Natural killer cell treated with Interleukin-12 subunit alpha and Interleukin-12 subunit beta and Interleukin-15 and Interleukin-18, amount 100 ng/mL, for 72 hours (primary cell): Measurements from ENCODE around the gene MYBPC2. TPM values are rescaled to one million over a fixed set of nuclear protein-coding genes. Genes with fewer than 3 reads are reported as not detected.

Experiments
- ATAC-seq, 2 donors: fragments of 150-1000 bp; cut with Tn5 transposase in 1 of 2; sonication (Bioruptor Pico), chemical (Tn5 transposase) in 1 of 2; 2 replicates each; pipeline ENCODE4 v1.10.0; 2021
- DNase-seq: peaks from one replicate; pipeline ENCODE4 v3.0.0; 2022; ENCODE audit warnings: low spot score
- H3K27ac Mint-ChIP-seq, 2 donors: 1 replicate in 1 of 2; 2 replicates in 1 of 2; pipeline ENCODE4 v1.8.0; 2022; ENCODE audit warnings: mixed read lengths in 2 of 2, mild to moderate bottlenecking in 1 of 2, moderate library complexity in 1 of 2
- H3K27me3 Mint-ChIP-seq, 2 donors: 1 replicate in 1 of 2; 2 replicates in 1 of 2; pipeline ENCODE4 v1.8.0; 2022; ENCODE audit warnings: mixed read lengths in 2 of 2
- H3K36me3 Mint-ChIP-seq: one replicate; pipeline ENCODE4 v1.8.0; 2022; ENCODE audit warnings: mixed read lengths
- H3K4me1 Mint-ChIP-seq, 2 donors: 1 replicate in 1 of 2; 2 replicates in 1 of 2; pipeline ENCODE4 v1.8.0; 2022; ENCODE audit warnings: low read depth in 2 of 2, mixed read lengths in 2 of 2, mild to moderate bottlenecking in 1 of 2
- H3K4me3 Mint-ChIP-seq: one replicate; pipeline ENCODE4 v1.8.0; 2022; ENCODE audit warnings: mixed read lengths
- H3K9me3 Mint-ChIP-seq: 2 replicates; pipeline ENCODE4 v1.8.0; 2022; ENCODE audit warnings: mixed read lengths
- total RNA-seq, 2 donors: library from RNA; stranded (reverse); gene quantifications; one replicate each; pipeline ENCODE4 v1.2.3, GENCODE V29; 2022

The MYBPC2 gene
- total RNA-seq, 2 donors from 2014 or later, result 0.50 TPM; not detected in 1

DNA sequence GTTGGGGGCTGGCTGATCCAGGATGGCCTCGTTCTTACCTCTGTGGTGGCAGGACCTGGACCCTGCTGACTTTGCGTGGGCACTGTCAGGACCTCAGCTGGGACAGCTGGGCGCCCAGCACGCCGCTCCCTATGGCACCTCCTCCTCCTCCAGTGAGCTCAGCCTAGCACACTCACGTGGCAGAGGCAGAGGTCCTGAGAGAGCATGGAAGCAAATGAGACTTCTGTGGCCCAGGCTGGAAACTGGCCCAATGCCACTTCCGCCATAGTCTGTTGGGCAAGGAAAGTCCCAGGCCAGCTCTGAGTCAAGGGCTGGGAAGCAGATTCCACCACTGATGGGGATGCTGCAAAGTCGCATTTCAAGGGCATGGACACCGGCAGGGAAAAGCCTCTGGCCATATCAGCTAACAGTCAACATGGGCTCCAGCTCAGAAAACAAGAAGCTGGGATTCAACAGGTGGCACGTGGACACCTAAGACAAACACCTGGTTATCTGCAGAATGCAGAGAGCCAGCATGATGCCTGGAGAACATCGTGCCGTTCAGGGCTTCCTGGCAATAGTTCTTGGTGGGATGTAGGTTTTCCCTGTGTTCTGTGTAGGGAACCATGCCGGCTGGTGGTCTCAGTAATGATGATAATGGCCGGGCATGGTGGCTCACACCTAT is 16.7 kb downstream of the MYBPC2 start:
- ATAC-seq, result peak in 1 of 2 donors; percentile 22
- Mint-ChIP-seq H3K27me3 (peaks cover 3 to 12% of the 10 kb centered on the region in 2 donors), H3K4me3 (no peak overlapping the region), H3K4me1 (no peaks in the 10 kb centered on the region), H3K27ac (no peak overlapping the region), H3K9me3 (no peaks in the 10 kb centered on the region), H3K36me3 (no peaks in the 10 kb centered on the region)
- no peak for DNase-seq

DNA sequence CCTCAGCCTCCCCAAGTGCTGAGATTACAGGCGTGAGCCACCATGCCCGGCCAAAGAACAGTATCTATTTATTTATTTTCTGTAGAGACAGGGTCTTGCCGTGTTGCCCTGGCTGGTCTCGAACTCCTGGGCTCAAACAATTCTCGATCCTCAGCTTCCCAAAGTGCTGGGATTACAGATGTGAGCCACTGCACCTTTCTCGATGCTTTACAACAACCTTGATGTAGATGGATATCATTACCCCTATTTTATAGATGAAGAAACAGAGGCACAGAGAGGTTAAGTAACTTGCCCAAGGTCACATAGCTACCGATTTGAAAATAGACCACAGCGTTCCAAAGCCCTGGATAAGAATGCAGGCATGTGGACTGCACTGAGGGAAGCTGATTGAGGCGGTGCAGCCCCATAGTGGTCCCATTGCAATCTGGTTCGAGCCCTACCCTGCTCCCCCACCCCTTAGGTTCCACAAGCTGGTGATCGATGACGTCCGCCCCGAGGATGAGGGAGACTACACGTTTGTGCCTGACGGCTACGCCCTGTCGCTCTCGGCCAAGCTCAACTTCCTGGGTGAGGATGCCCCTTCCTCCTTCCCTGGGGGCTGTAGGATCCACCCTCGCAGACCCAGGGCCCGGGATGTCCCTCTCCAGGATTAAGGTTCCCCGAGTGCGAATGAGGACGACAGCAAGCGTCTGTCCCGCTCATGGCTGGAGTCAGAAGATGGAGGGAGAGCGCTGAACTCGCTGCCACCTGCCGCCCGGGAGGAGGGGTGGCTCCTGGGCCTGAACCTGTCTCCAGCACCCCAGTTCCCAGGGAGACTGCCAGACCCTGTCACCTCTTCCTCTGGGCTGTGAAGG is 17.9 kb downstream of the MYBPC2 start:
- ATAC-seq (no peak), DNase-seq (no peak)
- H3K9me3 Mint-ChIP-seq, result no peaks in the 10 kb centered on the region
- H3K4me1 Mint-ChIP-seq, result no peaks in the 10 kb centered on the region
- H3K4me3 Mint-ChIP-seq, result no peak overlapping the region
- H3K27me3 Mint-ChIP-seq, result peaks cover 8 to 12% of the 10 kb centered on the region in 2 donors
- H3K27ac Mint-ChIP-seq, result no peak overlapping the region
- H3K36me3 Mint-ChIP-seq, result no peaks in the 10 kb centered on the region

DNA sequence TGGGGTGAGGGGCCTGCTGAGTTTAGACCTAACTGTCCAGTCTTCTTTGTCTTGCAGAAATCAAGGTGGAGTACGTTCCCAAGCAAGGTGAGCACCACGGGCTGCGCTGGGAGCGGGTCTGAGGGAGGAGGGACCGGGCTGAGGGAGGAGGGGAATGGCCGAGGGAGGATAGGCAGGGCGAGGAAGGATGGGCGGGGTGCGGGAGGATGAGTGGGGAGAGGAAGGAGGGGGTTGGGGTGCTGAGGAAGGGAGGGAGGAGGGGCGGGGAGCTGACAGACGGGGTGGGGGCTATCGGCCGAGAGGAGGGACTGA is 18.5 kb downstream of the MYBPC2 start:
- Mint-ChIP-seq H3K4me3 (no peak overlapping the region), H3K4me1 (peaks cover 0 to 3% of the 10 kb centered on the region in 2 donors), H3K27me3 (peaks cover 13 to 18% of the 10 kb centered on the region in 2 donors), H3K36me3 (no peaks in the 10 kb centered on the region), H3K27ac (no peak overlapping the region), H3K9me3 (no peaks in the 10 kb centered on the region)
- DNase-seq (no peak), ATAC-seq (peak in 1 of 2 donors; percentile 11)

DNA sequence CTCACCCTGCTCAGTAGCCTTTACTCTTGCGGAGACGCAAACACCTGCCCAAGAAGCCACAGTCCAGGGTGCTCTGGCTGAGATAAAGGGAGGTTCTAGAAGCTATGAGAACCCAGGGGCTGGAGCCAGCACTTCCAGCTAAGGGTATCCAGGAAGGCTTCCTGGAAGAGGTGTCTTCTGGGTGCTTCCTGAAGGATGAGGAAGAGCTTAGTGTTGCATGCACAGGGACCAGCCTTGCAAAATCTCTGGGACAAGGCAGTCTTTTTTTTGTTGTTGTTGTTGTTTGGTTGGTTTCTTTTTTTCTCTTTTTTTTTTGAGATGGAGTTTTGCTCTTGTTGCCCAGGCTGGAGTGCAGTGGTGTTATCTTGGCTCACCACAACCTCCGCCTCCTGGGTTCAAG is 20.6 kb downstream of the MYBPC2 start:
- Mint-ChIP-seq H3K27me3 (peaks cover 20 to 24% of the 10 kb centered on the region in 2 donors), H3K4me1 (peaks cover 0 to 4% of the 10 kb centered on the region in 2 donors), H3K36me3 (no peaks in the 10 kb centered on the region), H3K4me3 (no peak overlapping the region), H3K9me3 (no peaks in the 10 kb centered on the region), H3K27ac (no peak overlapping the region)
- no peak for DNase-seq
- ATAC-seq, result no peak

DNA sequence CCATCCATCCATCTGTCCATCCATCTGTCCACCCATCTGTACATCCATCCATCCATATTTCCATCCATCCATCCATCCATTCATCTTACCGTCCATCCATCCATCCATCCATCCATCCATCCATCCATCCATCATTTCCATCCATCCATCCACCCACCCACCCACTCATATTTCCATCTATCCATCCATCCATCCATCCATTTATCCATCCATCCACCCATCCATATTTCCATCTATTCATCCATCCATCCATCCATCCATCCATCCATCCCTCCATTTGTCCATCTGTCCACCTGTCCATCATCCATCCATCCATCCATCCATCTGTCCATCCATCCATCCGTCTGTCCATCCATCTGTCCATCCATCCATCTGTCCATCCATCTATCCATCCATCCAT is 23.3 kb downstream of the MYBPC2 start:
- Mint-ChIP-seq H3K4me1 (peaks cover 0 to 4% of the 10 kb centered on the region in 2 donors), H3K27me3 (peaks cover 20 to 24% of the 10 kb centered on the region in 2 donors), H3K27ac (no peak overlapping the region), H3K36me3 (no peaks in the 10 kb centered on the region), H3K4me3 (no peak overlapping the region), H3K9me3 (no peaks in the 10 kb centered on the region)
- ATAC-seq (no peak), DNase-seq (no peak)

DNA sequence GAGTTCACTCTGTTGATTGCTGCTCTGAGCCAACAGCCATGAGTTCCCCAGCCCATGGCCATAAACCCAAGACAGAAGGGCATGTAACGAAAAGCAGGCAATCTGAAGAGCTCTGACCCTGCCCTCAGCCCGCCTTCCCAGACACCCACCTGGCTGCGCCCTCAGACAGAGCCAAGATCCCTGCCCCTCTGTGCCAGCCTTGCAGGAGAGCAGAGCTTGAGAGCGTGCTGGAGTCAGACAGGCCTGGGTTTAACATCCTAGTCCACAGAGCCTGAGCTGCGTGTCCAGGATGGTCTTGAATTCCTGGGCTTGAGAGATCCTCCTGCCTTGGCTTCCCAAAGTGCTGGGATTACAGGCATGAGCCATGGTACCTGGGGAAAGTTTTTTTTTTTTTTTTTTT is 24.6 kb downstream of the MYBPC2 start:
- Mint-ChIP-seq H3K4me3 (no peak overlapping the region), H3K9me3 (no peaks in the 10 kb centered on the region), H3K27me3 (peaks cover 23 to 24% of the 10 kb centered on the region in 2 donors), H3K36me3 (no peaks in the 10 kb centered on the region), H3K4me1 (peaks cover 3 to 4% of the 10 kb centered on the region in 2 donors), H3K27ac (no peak overlapping the region)
- no peak for ATAC-seq
- DNase-seq, result no peak

DNA sequence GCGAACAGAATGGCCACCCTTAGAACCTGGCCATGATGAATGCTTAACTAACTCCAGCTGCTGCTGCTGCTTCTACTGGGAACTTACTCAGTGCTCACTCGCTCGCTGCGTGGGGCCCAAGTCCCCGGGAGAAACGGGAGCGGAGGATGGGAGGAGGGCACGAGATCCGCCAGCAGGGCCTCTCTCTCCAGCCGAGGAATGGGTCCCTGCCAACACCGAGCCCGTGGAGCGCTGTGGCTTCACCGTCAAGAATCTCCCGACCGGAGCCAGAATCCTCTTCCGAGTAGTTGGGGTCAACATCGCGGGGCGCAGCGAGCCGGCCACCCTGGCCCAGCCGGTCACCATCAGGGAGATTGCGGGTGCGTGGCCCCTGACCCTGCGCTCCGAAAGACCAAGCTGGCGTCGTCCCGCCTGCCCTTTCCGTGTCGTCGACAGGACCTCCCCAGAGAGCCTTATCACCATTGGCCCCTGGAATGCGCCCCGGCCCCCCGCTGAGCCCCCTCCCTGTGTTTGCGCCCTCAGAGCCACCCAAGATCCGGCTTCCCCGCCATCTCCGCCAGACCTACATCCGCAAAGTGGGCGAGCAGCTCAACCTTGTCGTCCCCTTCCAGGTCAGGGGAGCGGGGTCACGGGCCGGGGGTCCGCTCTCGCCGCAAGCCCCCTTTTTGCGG is 25.8 kb downstream of the MYBPC2 start:
- ATAC-seq, result no peak
- no peak for DNase-seq
- no peaks in the 10 kb centered on the region for H3K36me3 Mint-ChIP-seq
- H3K4me3 Mint-ChIP-seq, result no peak overlapping the region
- no peaks in the 10 kb centered on the region for H3K9me3 Mint-ChIP-seq
- H3K27me3 Mint-ChIP-seq, result peaks cover 23 to 24% of the 10 kb centered on the region in 2 donors
- H3K4me1 Mint-ChIP-seq, result peaks cover 3 to 4% of the 10 kb centered on the region in 2 donors
- no peak overlapping the region for H3K27ac Mint-ChIP-seq

DNA sequence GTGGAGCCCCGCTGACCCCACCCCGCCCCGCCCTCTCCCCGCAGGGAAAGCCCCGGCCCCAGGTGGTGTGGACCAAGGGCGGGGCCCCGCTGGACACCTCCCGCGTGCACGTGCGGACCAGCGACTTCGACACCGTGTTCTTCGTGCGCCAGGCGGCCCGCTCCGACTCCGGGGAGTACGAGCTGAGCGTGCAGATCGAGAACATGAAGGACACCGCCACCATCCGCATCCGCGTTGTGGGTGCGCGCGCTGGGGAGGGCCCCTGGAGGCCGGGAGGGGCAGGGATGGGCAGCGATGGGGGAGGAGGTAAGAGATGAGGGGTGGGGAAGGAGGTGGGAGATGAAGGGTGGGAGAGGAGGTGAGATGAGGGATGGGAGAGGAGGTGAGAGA is 26.4 kb downstream of the MYBPC2 start:
- no peaks in the 10 kb centered on the region for H3K9me3 Mint-ChIP-seq
- peaks cover 23 to 24% of the 10 kb centered on the region in 2 donors for H3K27me3 Mint-ChIP-seq
- peaks cover 3 to 4% of the 10 kb centered on the region in 2 donors for H3K4me1 Mint-ChIP-seq

DNA sequence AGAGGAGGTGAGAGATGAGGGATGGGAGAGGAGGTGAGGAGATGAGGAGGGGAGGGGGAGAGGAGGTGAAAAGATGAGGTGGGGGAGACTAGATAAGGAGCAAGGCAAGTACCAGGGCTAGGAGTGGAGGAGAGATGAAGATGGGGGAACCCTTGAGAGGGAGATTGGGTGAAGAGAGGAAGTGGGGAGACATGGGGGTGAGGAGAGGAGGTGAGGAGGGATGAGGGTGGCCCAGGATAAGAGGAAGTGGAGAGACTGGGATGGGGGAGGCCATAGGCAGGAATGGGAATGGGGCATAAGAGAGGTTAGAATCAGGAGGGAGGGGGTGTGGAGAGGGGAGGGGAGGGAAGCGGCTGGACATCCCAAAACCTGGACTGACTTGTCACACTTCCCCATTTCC is 26.9 kb downstream of the MYBPC2 start:
- peaks cover 23 to 24% of the 10 kb centered on the region in 2 donors for H3K27me3 Mint-ChIP-seq
- H3K9me3 Mint-ChIP-seq, result no peaks in the 10 kb centered on the region
- peaks cover 3 to 4% of the 10 kb centered on the region in 2 donors for H3K4me1 Mint-ChIP-seq
- ATAC-seq, result no peak
- no peaks in the 10 kb centered on the region for H3K36me3 Mint-ChIP-seq
- DNase-seq, result no peak
- H3K27ac Mint-ChIP-seq, result no peak overlapping the region
- no peak overlapping the region for H3K4me3 Mint-ChIP-seq

More for the DNA sequence above, 26.4 kb downstream of the MYBPC2 start:
- Mint-ChIP-seq H3K27ac (no peak overlapping the region), H3K4me3 (no peak overlapping the region), H3K36me3 (no peaks in the 10 kb centered on the region)
- DNase-seq (no peak), ATAC-seq (no peak)

DNA sequence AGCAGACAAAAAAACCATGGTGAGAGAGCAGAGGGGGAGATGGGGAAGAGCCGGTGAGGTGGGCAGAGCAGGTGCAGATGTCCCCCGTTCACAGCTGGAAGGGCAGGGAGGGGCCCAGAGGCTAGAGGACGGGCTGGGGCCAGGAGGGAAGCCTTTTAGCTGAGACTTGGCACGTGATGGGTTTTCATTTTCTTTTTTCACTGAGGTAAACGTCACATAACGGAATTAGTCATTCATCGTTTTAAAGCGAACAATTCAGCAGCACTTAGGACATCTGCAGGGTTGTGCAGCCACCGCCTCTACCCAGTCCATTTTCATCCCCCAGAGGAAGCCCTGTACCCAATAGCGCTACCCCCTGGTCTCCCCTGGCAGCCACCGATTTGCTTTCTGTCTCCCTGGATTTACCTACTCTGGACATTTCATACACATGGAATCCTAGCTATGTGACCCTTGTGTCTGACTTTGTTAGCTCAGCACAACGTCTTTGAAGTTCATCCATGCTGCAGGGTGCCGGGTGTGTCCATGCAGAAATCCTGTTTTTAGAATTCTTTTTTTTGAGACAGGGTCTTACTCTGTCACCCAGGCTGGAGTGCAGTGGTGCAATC is 27.6 kb downstream of the MYBPC2 start:
- Mint-ChIP-seq H3K9me3 (no peaks in the 10 kb centered on the region), H3K4me1 (peaks cover 3 to 4% of the 10 kb centered on the region in 2 donors), H3K36me3 (no peaks in the 10 kb centered on the region), H3K27me3 (peaks cover 19 to 25% of the 10 kb centered on the region in 2 donors), H3K27ac (no peak overlapping the region), H3K4me3 (peak overlapping the region; percentile 25)
- ATAC-seq (peak in 1 of 2 donors; percentile 55), DNase-seq (no peak)

DNA sequence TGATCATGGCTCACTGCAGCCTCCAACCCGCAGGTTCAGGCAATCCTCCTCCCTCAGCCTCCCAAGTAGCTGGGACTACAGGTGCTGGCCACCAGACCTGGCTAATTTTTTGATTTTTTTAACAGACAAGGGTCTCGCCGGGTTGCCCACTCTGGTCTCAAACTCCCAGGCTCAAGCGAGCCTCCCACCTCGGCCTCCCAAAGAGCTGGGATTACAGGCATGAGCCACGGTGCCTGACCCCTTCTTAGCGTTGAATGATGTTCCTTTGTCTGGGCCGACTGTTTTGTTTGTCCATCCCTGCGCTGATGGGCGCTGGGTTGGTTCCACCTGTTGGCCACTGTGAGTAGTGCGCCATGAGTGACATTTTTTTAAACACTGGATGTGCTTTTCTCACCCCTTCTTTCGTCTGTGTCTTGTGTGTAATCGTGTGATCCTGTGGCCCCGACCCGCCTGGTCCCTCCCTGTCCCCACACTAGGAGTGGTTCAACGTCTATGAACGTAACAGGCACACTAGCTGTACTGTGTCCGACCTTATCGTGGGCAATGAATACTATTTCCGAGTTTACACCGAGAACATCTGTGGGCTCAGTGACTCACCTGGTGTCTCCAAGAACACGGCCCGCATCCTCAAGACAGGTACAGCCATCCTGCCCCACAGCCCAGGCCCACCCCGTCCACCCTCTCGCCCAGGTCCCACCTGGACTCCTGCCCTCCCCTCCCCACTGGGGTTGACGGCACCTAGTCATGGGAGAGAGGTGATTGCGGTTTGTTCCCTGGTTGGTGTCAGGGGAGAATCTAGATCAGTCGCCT is 28.6 kb downstream of the MYBPC2 start:
- no peak overlapping the region for H3K4me3 Mint-ChIP-seq

DNA sequence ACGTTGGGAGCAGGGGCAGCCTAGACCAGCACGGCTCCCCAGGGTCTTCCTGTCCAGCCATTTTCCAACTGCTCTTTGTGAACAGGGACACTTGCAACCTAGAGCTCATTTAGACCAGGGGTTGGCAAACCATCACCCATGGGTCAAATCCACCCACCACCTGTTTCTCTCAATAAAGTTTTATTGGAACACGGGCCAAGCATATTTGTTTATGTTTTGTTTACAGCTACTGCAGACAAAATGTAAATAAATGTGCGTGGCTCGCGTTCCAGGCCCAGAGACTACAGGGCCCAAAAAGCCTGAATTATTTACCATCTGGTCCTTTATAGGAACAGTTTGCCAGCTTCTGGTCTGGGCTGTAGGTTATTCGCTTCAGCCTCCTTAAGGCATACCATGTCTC is 30.3 kb downstream of the MYBPC2 start:
- ATAC-seq, result no peak
- Mint-ChIP-seq H3K4me1 (peaks cover 0 to 3% of the 10 kb centered on the region in 2 donors), H3K27ac (no peak overlapping the region), H3K27me3 (peaks cover 0 to 14% of the 10 kb centered on the region in 2 donors), H3K4me3 (no peak overlapping the region), H3K9me3 (no peaks in the 10 kb centered on the region), H3K36me3 (no peaks in the 10 kb centered on the region)
- DNase-seq, result no peak

More for the DNA sequence above, 28.6 kb downstream of the MYBPC2 start:
- peaks cover 9 to 19% of the 10 kb centered on the region in 2 donors for H3K27me3 Mint-ChIP-seq
- H3K9me3 Mint-ChIP-seq, result no peaks in the 10 kb centered on the region
- H3K27ac Mint-ChIP-seq, result no peak overlapping the region
- peaks cover under 1 to 3% of the 10 kb centered on the region in 2 donors for H3K4me1 Mint-ChIP-seq
- peak; percentile 66 to 74 for ATAC-seq
- no peaks in the 10 kb centered on the region for H3K36me3 Mint-ChIP-seq
- peak; percentile 75 for DNase-seq

DNA sequence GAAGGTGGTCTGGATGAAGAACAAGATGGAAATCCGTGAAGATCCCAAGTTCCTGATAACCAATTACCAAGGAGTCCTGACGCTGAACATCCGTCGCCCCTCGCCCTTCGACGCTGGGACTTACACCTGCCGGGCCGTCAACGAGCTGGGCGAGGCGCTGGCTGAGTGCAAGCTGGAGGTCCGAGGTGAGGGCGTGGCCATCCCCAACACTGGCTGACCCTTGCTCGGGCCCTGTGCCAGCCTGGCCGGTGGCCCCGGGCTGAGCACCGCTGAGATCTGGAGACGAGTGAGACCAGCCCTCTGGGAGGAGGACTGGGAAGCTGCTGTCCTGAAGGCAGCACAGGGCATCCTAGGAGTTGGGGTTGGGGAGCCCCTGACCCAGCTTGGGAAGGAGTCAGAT is 31.7 kb downstream of the MYBPC2 start:
- no peak overlapping the region for H3K4me3 Mint-ChIP-seq
- no peak overlapping the region for H3K27ac Mint-ChIP-seq
- H3K4me1 Mint-ChIP-seq, result peaks cover 0 to 3% of the 10 kb centered on the region in 2 donors
- peaks cover 0 to 14% of the 10 kb centered on the region in 2 donors for H3K27me3 Mint-ChIP-seq
- DNase-seq (no peak), ATAC-seq (no peak)
- no peaks in the 10 kb centered on the region for H3K36me3 Mint-ChIP-seq
- H3K9me3 Mint-ChIP-seq, result no peaks in the 10 kb centered on the region
